ENCODE measurements around the gene TOMM20L.

DNA sequence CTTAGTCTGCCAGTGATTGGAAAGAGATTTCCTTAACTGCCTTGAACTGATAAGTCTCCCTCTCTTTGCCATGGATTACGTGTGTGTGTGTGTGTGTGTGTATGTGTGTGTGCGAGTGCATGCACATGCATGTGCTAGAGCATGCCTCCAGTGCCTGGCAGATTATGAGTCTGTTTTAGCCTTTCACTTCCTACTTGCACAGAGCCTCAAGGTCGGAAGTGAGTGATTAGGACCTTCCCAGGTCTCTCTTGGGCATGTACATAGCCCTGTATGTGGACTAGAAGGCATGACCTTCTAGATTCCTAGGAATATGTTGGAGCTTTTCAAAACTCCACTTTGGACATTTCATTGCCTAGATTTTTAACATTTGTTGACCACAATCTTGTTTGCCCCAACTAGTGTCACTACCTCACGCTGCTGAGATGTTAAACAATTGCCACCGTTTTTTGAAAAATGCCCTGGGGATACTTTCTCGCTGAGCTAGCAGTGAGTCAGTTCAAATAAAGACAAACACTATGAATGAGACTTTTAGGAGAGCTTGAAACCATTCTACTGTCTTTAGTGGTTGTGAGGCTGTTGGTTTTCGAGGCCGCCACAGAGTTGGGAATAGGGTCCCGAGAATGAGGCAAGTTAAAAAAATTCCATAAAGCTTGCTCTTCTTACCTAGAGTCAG, 60.0 kb downstream of the TOMM20L start:
- TF ChIP-seq POLR2A (IDR thresholded peaks at IDR 0.05): no peak
- TF ChIP-seq, protein P1, sequence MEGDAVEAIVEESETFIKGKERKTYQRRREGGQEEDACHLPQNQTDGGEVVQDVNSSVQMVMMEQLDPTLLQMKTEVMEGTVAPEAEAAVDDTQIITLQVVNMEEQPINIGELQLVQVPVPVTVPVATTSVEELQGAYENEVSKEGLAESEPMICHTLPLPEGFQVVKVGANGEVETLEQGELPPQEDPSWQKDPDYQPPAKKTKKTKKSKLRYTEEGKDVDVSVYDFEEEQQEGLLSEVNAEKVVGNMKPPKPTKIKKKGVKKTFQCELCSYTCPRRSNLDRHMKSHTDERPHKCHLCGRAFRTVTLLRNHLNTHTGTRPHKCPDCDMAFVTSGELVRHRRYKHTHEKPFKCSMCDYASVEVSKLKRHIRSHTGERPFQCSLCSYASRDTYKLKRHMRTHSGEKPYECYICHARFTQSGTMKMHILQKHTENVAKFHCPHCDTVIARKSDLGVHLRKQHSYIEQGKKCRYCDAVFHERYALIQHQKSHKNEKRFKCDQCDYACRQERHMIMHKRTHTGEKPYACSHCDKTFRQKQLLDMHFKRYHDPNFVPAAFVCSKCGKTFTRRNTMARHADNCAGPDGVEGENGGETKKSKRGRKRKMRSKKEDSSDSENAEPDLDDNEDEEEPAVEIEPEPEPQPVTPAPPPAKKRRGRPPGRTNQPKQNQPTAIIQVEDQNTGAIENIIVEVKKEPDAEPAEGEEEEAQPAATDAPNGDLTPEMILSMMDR (IDR thresholded peaks at IDR 0.05): no peak

Measured in testis (tissue), 2 donors.